Neural cell (in vitro differentiated cells): Measurements from ENCODE around the gene CD226. TPM values are rescaled to one million over a fixed set of nuclear protein-coding genes. Genes with fewer than 3 reads are reported as not detected.

Experiments
- H2AFZ ChIP-seq: fragments of 200-600, 300-800 bp; sonication (generic), shearing (Covaris generic); 2 replicates; pipeline ENCODE4 v1.6.0; 2014; ENCODE audit warnings: low read depth, mild to moderate bottlenecking, antibody characterized with exemption, low read length, moderate library complexity
- H3F3A ChIP-seq: fragments of 200-600 bp; shearing (Covaris generic); 2 replicates; pipeline ENCODE4 v1.6.1; 2016; ENCODE audit warnings: mild to moderate bottlenecking, moderate library complexity, mixed read lengths, antibody characterized with exemption, low read length; ENCODE audit not compliant: insufficient read depth, poor library complexity, severe bottlenecking
- H3K27ac ChIP-seq: fragments of 200-600, 300-800 bp; sonication (generic), shearing (Covaris generic); 2 replicates; pipeline ENCODE4 v1.5.1; 2014; ENCODE audit warnings: mild to moderate bottlenecking, low read length, moderate library complexity
- H3K27me3 ChIP-seq: fragments of 300-800, 200-600 bp; sonication (generic), shearing (Covaris generic); 2 replicates; pipeline ENCODE4 v1.6.0; 2014; ENCODE audit warnings: mild to moderate bottlenecking, low read depth, low read length, moderate library complexity; ENCODE audit not compliant: insufficient read depth
- H3K36me3 ChIP-seq: fragments of 300-800, 200-600 bp; sonication (generic), shearing (Covaris generic); 2 replicates; pipeline ENCODE4 v1.5.1; 2014; ENCODE audit warnings: mild to moderate bottlenecking, antibody characterized with exemption, low read length, moderate library complexity; ENCODE audit not compliant: insufficient read depth
- H3K4me2 ChIP-seq: fragments of 300-800, 200-600 bp; sonication (generic), shearing (Covaris generic); 2 replicates; pipeline ENCODE4 v1.6.0; 2014; ENCODE audit warnings: mild to moderate bottlenecking, low read length
- H3K4me3 ChIP-seq: fragments of 300-800, 200-600 bp; sonication (generic), shearing (Covaris generic); 2 replicates; pipeline ENCODE4 v1.5.1; 2014; ENCODE audit warnings: mild to moderate bottlenecking, low read length, moderate library complexity
- H3K79me2 ChIP-seq: fragments of 200-600 bp; shearing (Covaris generic); replicated peaks from 2 replicates; pipeline ENCODE4 v1.6.0; 2014; ENCODE audit warnings: mild to moderate bottlenecking, low read length, moderate library complexity; ENCODE audit not compliant: insufficient read depth
- H3K9ac ChIP-seq: fragments of 300-800, 200-600 bp; sonication (generic), shearing (Covaris generic); 2 replicates; pipeline ENCODE4 v1.6.1; 2016; ENCODE audit warnings: mild to moderate bottlenecking, low read length, mixed read lengths
- H3K9me2 ChIP-seq: fragments of 200-600 bp; shearing (Covaris generic); 2 replicates; pipeline ENCODE4 v1.6.1; 2016; ENCODE audit warnings: mild to moderate bottlenecking, low read length, mixed read lengths; ENCODE audit not compliant: insufficient read depth
- H3K9me3 ChIP-seq: fragments of 200-600, 300-800 bp; sonication (generic), shearing (Covaris generic); 2 replicates; pipeline ENCODE4 v1.6.1; 2016; ENCODE audit warnings: mild to moderate bottlenecking, mixed run types, low read length, moderate library complexity, mixed read lengths
- H4K20me1 ChIP-seq: fragments of 200-600 bp; shearing (Covaris generic); 2 replicates; pipeline ENCODE4 v1.6.1; 2016; ENCODE audit warnings: mild to moderate bottlenecking, mixed run types; ENCODE audit not compliant: insufficient read depth
- EP300 ChIP-seq: fragments of 450-650 bp; conservative IDR thresholded peaks from 2 replicates; pipeline ENCODE4 v1.6.1; 2014; ENCODE audit warnings: antibody characterized with exemption, mild to moderate bottlenecking, moderate library complexity; ENCODE audit not compliant: poor library complexity, severe bottlenecking
- EZH2 ChIP-seq: fragments of 200-600, 300-800 bp; shearing (Covaris generic), sonication (generic); IDR thresholded peaks from 2 replicates; pipeline ENCODE4 v1.6.1; 2014; ENCODE audit warnings: antibody characterized with exemption, low read length, borderline replicate concordance, mild to moderate bottlenecking; ENCODE audit not compliant: insufficient read depth, poor library complexity, severe bottlenecking
- MXI1 ChIP-seq: fragments of 450-650 bp; conservative IDR thresholded peaks from 2 replicates; pipeline ENCODE4 v1.6.1; 2014; ENCODE audit warnings: antibody characterized with exemption, mild to moderate bottlenecking; ENCODE audit not compliant: poor library complexity, severe bottlenecking
- POLR2AphosphoS5 ChIP-seq: IDR thresholded peaks from 2 replicates; pipeline ENCODE4 v1.6.1; 2012
- RAD21 ChIP-seq: fragments of 450-650 bp; conservative IDR thresholded peaks from 2 replicates; pipeline ENCODE4 v1.6.1; 2014; ENCODE audit warnings: antibody characterized with exemption, mild to moderate bottlenecking, moderate library complexity
- SMC3 ChIP-seq: fragments of 450-650 bp; conservative IDR thresholded peaks from 2 replicates; pipeline ENCODE4 v1.6.1; 2014; ENCODE audit warnings: antibody characterized with exemption, mild to moderate bottlenecking, moderate library complexity; ENCODE audit not compliant: poor library complexity
- TAF1 ChIP-seq: IDR thresholded peaks from 2 replicates; pipeline ENCODE4 v1.6.1; 2012; ENCODE audit warnings: low read depth
- polyA plus RNA-seq: library from polyadenylated mRNA; depleted of rRNA; stranded (reverse); fragments of >200 nt; gene quantifications from 2 replicates; pipeline ENCODE4 v1.2.3, GENCODE V29; 2014
- TF ChIP-seq, protein P1 (sequence below): fragments of 450-650 bp; IDR thresholded peaks from 2 replicates; pipeline ENCODE4 v1.5.1; 2014; ENCODE audit warnings: antibody characterized with exemption, mild to moderate bottlenecking, moderate library complexity; ENCODE audit not compliant: poor library complexity, severe bottlenecking
- TF ChIP-seq, protein P2 (sequence below): IDR thresholded peaks from 2 replicates; pipeline ENCODE4 v1.6.1; 2012; ENCODE audit warnings: borderline replicate concordance

Gene CD226
- polyA plus RNA-seq, 1 donor from 2014 or later = 0.11 TPM

DNA sequence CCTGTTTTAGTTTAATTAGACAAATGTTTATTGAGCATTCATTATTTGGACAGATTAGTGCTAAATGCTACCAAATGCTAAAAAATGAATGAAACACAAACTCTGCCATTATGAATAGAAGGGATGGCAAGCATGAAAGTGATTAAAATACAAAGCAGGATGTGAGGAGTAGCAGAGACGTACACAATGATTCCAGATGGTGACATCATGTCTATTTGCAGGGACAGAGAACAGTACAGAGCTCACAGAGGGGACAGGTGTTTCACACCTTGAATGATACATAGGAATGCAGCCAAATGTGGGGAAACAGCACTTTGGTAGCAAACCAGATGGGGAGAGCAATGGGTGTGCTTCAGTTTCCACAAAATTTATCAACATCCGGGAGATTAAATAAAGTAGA lies 76.3 kb downstream of the CD226 start:
- Histone ChIP-seq H3K27ac (no peak overlapping the region), H3K9ac (no peak overlapping the region), H3K4me3 (no peak overlapping the region), H2AFZ (no peak overlapping the region), H3K36me3 (no peaks in the 10 kb centered on the region), H4K20me1 (no peaks in the 10 kb centered on the region), H3K79me2 (no peaks in the 10 kb centered on the region), H3F3A (no peaks in the 10 kb centered on the region), H3K9me3 (no peaks in the 10 kb centered on the region), H3K4me2 (no peak overlapping the region), H3K9me2 (no peaks in the 10 kb centered on the region), H3K27me3 (no peaks in the 10 kb centered on the region)
- no peak for TF ChIP-seq EP300
- TF ChIP-seq RAD21 = no peak
- TF ChIP-seq, protein P1, sequence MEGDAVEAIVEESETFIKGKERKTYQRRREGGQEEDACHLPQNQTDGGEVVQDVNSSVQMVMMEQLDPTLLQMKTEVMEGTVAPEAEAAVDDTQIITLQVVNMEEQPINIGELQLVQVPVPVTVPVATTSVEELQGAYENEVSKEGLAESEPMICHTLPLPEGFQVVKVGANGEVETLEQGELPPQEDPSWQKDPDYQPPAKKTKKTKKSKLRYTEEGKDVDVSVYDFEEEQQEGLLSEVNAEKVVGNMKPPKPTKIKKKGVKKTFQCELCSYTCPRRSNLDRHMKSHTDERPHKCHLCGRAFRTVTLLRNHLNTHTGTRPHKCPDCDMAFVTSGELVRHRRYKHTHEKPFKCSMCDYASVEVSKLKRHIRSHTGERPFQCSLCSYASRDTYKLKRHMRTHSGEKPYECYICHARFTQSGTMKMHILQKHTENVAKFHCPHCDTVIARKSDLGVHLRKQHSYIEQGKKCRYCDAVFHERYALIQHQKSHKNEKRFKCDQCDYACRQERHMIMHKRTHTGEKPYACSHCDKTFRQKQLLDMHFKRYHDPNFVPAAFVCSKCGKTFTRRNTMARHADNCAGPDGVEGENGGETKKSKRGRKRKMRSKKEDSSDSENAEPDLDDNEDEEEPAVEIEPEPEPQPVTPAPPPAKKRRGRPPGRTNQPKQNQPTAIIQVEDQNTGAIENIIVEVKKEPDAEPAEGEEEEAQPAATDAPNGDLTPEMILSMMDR = no peak
- no peak for TF ChIP-seq MXI1
- no peak for TF ChIP-seq TAF1
- no peak for TF ChIP-seq SMC3
- TF ChIP-seq, protein P2, sequence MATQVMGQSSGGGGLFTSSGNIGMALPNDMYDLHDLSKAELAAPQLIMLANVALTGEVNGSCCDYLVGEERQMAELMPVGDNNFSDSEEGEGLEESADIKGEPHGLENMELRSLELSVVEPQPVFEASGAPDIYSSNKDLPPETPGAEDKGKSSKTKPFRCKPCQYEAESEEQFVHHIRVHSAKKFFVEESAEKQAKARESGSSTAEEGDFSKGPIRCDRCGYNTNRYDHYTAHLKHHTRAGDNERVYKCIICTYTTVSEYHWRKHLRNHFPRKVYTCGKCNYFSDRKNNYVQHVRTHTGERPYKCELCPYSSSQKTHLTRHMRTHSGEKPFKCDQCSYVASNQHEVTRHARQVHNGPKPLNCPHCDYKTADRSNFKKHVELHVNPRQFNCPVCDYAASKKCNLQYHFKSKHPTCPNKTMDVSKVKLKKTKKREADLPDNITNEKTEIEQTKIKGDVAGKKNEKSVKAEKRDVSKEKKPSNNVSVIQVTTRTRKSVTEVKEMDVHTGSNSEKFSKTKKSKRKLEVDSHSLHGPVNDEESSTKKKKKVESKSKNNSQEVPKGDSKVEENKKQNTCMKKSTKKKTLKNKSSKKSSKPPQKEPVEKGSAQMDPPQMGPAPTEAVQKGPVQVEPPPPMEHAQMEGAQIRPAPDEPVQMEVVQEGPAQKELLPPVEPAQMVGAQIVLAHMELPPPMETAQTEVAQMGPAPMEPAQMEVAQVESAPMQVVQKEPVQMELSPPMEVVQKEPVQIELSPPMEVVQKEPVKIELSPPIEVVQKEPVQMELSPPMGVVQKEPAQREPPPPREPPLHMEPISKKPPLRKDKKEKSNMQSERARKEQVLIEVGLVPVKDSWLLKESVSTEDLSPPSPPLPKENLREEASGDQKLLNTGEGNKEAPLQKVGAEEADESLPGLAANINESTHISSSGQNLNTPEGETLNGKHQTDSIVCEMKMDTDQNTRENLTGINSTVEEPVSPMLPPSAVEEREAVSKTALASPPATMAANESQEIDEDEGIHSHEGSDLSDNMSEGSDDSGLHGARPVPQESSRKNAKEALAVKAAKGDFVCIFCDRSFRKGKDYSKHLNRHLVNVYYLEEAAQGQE = no peak
- no peak for TF ChIP-seq EZH2
- TF ChIP-seq POLR2AphosphoS5 = no peak

DNA sequence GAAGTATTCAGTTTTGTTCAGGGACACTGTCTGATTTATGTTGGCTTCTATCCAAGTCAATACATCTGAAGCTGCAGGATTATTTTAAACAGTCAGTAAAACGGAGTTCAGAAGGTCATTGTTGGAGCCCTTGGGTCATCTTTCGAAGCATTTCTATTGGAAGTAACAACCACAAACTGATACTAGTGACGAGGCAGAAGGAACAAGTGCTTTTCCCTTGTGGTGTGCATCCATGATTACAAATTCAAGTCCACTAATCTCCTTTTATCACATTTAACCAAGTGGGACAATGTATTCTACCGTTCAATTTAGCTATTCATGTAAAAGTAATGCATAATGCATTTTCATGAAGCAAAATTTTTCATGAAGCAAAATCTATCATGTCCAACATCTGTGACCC lies 76.9 kb downstream of the CD226 start:
- no peaks in the 10 kb centered on the region for H4K20me1 ChIP-seq
- H3K27me3 ChIP-seq = no peaks in the 10 kb centered on the region
- H2AFZ ChIP-seq = no peak overlapping the region
- H3K27ac ChIP-seq = no peak overlapping the region
- H3K9me2 ChIP-seq = no peaks in the 10 kb centered on the region
- H3K4me2 ChIP-seq = no peak overlapping the region
- H3K9ac ChIP-seq = no peak overlapping the region
- H3K4me3 ChIP-seq = no peak overlapping the region
- H3K36me3 ChIP-seq = no peaks in the 10 kb centered on the region
- no peaks in the 10 kb centered on the region for H3F3A ChIP-seq
- H3K9me3 ChIP-seq = no peaks in the 10 kb centered on the region
- no peaks in the 10 kb centered on the region for H3K79me2 ChIP-seq
- TF ChIP-seq MXI1 (no peak), SMC3 (no peak), EP300 (no peak), POLR2AphosphoS5 (no peak), RAD21 (no peak), TAF1 (no peak), EZH2 (no peak)
- TF ChIP-seq, protein P1 = no peak
- TF ChIP-seq, protein P2 = no peak
